Panc1 (cell line): ENCODE data around the gene SPRYD3. TPM values are rescaled to one million over a fixed set of nuclear protein-coding genes. Genes with fewer than 3 reads are reported as not detected.

Experiments used
- ATAC-seq: fragments of 200-7000 bp; cut with Tn5 transposase; 2 replicates; pipeline ENCODE4 v1.9.1; 2020; ENCODE audit warnings: mild to moderate bottlenecking, moderate library complexity
- BruUV-seq: library from RNA; stranded (reverse); fragments of 400-500 nt; replicated peaks from 2 replicates; lab custom pipeline; 2021; lab: Mats Ljungman, UMichigan
- CTCF ChIA-PET: fragments of 300-600 bp; sonication (Branson Sonifier 250); formaldehyde crosslinking; loops from one replicate; lab custom pipeline; 2022; ENCODE audit warnings: antibody characterized with exemption; lab: Charles Lee
- POLR2A ChIA-PET: fragments of 300-600 bp; sonication (Branson Sonifier 250); formaldehyde crosslinking; loops from one replicate; lab custom pipeline; 2022; ENCODE audit warnings: antibody characterized with exemption; lab: Charles Lee
- DNase-seq: peaks from one replicate; pipeline ENCODE4 v3.0.0-alpha.2; 2010; ENCODE audit warnings: low read depth, low spot score
- H3K27ac ChIP-seq: 2 replicates; pipeline ENCODE4 v1.5.1; 2011; ENCODE audit warnings: mild to moderate bottlenecking, low read length, inconsistent platforms
- H3K27me3 ChIP-seq: fragments of 200-500 bp; sonication (Bioruptor generic); 2 replicates; pipeline ENCODE4 v1.6.0; 2014; ENCODE audit warnings: low read length, inconsistent platforms; ENCODE audit not compliant: control insufficient read depth, insufficient read depth
- H3K36me3 ChIP-seq: fragments of 200-500 bp; sonication (Bioruptor generic); 2 replicates; pipeline ENCODE4 v1.5.1; 2014; ENCODE audit warnings: inconsistent platforms, mild to moderate bottlenecking, low read length, moderate library complexity; ENCODE audit not compliant: control insufficient read depth, insufficient read depth
- H3K4me1 ChIP-seq: 2 replicates; pipeline ENCODE4 v1.5.1; 2011; ENCODE audit warnings: inconsistent platforms, mild to moderate bottlenecking, low read length, moderate library complexity; ENCODE audit not compliant: control insufficient read depth, insufficient read depth
- H3K4me3 ChIP-seq, 2 experiments: 2 replicates each; pipeline ENCODE4 v1.5.1; 2011 to 2012; ENCODE audit warnings: low read depth in 2 of 2, low read length in 2 of 2, mild to moderate bottlenecking in 2 of 2, inconsistent platforms in 1 of 2, moderate library complexity in 1 of 2
- H3K9me3 ChIP-seq: fragments of 200-500 bp; sonication (Bioruptor generic); 2 replicates; pipeline ENCODE4 v1.5.1; 2014; ENCODE audit warnings: low read depth, mild to moderate bottlenecking, inconsistent platforms, low read length, moderate library complexity; ENCODE audit not compliant: control insufficient read depth, insufficient read depth
- POLR2AphosphoS5 ChIP-seq: IDR thresholded peaks from 2 replicates; pipeline ENCODE4 v1.6.1; 2012; ENCODE audit warnings: mild to moderate bottlenecking, low read depth, low read length, moderate library complexity
- SIN3A ChIP-seq: IDR thresholded peaks from 2 replicates; pipeline ENCODE4 v1.6.1; 2012; ENCODE audit warnings: low read depth, mild to moderate bottlenecking, low read length, moderate library complexity, borderline replicate concordance; ENCODE audit not compliant: insufficient read depth
- TCF7L2 ChIP-seq: IDR thresholded peaks from 2 replicates; pipeline ENCODE4 v1.6.1; 2011; ENCODE audit warnings: mild to moderate bottlenecking, low read depth, low read length, inconsistent platforms
- in situ Hi-C: cut with HindIII; loops from 2 replicates; pipeline ENCODE4 v1.10.0; 2016; ENCODE audit warnings: low sequenced_read_pairs, low pct_unique_long_range_greater_than_20kb
- intact Hi-C: fragments of 100-400 bp; cut with micrococcal nuclease; formaldehyde crosslinking; loops from one replicate; pipeline ENCODE4 v1.10.0; 2022; ENCODE audit not compliant: unreplicated experiment
- total RNA-seq: library from RNA; stranded (reverse); gene quantifications from one replicate; pipeline ENCODE4 v1.2.1, GENCODE V29; 2021; ENCODE audit not compliant: unreplicated experiment
- TF ChIP-seq, protein P1 (sequence below), 2 experiments: IDR thresholded peaks; 2 replicates each; pipeline ENCODE4 v1.6.1; 2011 to 2012; ENCODE audit warnings: low read depth in 2 of 2, control low read depth in 1 of 2, low read length in 1 of 2, mild to moderate bottlenecking in 1 of 2, moderate library complexity in 1 of 2; ENCODE audit not compliant: insufficient read depth in 1 of 2
- TF ChIP-seq, protein P2 (sequence below): fragments of 450-650 bp; IDR thresholded peaks from 2 replicates; pipeline ENCODE4 v1.5.1; 2017; ENCODE audit warnings: mild to moderate bottlenecking

Gene SPRYD3
- total RNA-seq, 1 experiment from 2014 or later, result 25.0 TPM

DNA sequence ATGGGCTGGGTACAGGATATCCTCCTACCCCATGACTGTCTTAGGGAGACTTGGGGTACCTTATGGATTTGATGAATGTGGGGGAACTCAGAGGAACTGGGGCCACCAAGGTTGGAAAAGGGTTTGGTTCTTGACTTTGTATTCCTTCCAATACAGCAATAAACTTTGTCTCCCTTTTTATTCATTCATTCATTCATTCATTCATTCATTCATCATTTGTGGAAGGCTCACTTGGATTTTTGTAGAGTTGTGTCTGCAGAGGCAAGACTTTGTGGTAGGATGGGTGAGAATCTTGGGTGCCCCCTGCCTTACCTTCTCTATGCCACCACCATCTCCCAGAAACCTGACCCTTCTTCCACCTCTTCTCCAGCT, 45.1 kb upstream of the SPRYD3 start:
- Histone ChIP-seq H3K36me3 (no peaks in the 10 kb centered on the region), H3K4me3 (no peak overlapping the region), H3K4me1 (no peaks in the 10 kb centered on the region), H3K27ac (no peak overlapping the region), H3K27me3 (peaks cover 5% of the 10 kb centered on the region), H3K9me3 (no peaks in the 10 kb centered on the region)
- in situ Hi-C loops (no loop called here), intact Hi-C loops (no loop called here)
- ChIA-PET POLR2A (no interaction called here), CTCF (no interaction called here)
- TF ChIP-seq POLR2AphosphoS5 (no peak), TCF7L2 (no peak)
- TF ChIP-seq, protein P1, sequence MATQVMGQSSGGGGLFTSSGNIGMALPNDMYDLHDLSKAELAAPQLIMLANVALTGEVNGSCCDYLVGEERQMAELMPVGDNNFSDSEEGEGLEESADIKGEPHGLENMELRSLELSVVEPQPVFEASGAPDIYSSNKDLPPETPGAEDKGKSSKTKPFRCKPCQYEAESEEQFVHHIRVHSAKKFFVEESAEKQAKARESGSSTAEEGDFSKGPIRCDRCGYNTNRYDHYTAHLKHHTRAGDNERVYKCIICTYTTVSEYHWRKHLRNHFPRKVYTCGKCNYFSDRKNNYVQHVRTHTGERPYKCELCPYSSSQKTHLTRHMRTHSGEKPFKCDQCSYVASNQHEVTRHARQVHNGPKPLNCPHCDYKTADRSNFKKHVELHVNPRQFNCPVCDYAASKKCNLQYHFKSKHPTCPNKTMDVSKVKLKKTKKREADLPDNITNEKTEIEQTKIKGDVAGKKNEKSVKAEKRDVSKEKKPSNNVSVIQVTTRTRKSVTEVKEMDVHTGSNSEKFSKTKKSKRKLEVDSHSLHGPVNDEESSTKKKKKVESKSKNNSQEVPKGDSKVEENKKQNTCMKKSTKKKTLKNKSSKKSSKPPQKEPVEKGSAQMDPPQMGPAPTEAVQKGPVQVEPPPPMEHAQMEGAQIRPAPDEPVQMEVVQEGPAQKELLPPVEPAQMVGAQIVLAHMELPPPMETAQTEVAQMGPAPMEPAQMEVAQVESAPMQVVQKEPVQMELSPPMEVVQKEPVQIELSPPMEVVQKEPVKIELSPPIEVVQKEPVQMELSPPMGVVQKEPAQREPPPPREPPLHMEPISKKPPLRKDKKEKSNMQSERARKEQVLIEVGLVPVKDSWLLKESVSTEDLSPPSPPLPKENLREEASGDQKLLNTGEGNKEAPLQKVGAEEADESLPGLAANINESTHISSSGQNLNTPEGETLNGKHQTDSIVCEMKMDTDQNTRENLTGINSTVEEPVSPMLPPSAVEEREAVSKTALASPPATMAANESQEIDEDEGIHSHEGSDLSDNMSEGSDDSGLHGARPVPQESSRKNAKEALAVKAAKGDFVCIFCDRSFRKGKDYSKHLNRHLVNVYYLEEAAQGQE (IDR thresholded peaks at IDR 0.05; ENCODE audit: insufficient read depth in 1 of 2, low read depth in 2 of 2, low read length in 1 of 2), result no peak
- TF ChIP-seq, protein P2, sequence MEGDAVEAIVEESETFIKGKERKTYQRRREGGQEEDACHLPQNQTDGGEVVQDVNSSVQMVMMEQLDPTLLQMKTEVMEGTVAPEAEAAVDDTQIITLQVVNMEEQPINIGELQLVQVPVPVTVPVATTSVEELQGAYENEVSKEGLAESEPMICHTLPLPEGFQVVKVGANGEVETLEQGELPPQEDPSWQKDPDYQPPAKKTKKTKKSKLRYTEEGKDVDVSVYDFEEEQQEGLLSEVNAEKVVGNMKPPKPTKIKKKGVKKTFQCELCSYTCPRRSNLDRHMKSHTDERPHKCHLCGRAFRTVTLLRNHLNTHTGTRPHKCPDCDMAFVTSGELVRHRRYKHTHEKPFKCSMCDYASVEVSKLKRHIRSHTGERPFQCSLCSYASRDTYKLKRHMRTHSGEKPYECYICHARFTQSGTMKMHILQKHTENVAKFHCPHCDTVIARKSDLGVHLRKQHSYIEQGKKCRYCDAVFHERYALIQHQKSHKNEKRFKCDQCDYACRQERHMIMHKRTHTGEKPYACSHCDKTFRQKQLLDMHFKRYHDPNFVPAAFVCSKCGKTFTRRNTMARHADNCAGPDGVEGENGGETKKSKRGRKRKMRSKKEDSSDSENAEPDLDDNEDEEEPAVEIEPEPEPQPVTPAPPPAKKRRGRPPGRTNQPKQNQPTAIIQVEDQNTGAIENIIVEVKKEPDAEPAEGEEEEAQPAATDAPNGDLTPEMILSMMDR, result no peak
- DNase-seq (no peak), ATAC-seq (no peak)
- no TSS peak for BruUV-seq

DNA sequence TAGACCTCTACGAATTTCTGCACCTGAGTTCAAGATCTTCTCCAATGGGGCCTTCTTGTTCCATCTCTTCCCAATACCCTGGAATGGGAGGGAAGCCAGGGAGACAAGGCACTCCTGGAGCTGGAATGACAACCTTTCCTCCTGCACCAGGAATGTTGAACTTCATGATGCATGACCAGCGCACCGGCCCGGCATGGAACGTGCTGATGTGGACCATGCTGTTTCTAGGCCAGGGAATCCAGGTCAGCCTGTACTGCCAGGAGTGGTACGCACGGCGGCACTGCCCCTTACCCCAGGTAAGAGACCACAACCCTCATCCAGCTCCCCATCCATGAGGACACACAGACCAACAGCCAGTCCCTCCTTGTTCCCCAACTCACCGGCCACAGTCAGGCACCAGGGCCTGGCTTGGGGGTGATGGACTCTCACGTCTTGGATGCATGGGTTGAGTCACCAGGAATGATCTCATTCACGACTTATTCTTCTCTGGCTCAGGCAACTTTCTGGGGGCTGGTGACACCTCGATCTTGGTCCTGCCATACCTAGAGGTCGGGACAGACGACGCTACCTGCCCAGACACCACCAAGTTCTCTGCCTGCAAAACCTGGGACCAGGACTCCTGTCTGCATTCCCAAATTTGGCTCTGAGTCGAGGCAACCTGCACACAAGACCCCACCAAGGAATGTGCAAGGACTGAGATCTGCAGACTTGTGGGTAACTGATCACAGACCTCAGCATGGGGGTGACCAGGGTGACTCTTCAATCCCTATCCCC, 44.6 kb upstream of the SPRYD3 start:
- intact Hi-C loops, result no loop called here
- peaks cover 5% of the 10 kb centered on the region for H3K27me3 ChIP-seq
- H3K27ac ChIP-seq, result no peak overlapping the region
- ChIA-PET CTCF (no interaction called here), POLR2A (no interaction called here)
- in situ Hi-C loops, result no loop called here
- no peaks in the 10 kb centered on the region for H3K9me3 ChIP-seq
- no peaks in the 10 kb centered on the region for H3K36me3 ChIP-seq
- H3K4me1 ChIP-seq, result no peaks in the 10 kb centered on the region
- H3K4me3 ChIP-seq, result no peak overlapping the region
- no TSS peak for BruUV-seq
- TF ChIP-seq POLR2AphosphoS5, result no peak
- TF ChIP-seq, protein P1 (IDR thresholded peaks at IDR 0.05; ENCODE audit: insufficient read depth in 1 of 2, low read depth in 2 of 2, low read length in 1 of 2), result no peak
- TF ChIP-seq, protein P2, result no peak
- no peak for TF ChIP-seq TCF7L2
- no peak for TF ChIP-seq SIN3A
- ATAC-seq (no peak), DNase-seq (no peak)
